Measurements from ENCODE around the gene KLHL24.
"Not testable (repeated sequence)": the region's sequence is repeated elsewhere in the genome, so short reads cannot be mapped to it uniquely, and the experiment has no call there.

Gene KLHL24

DNA sequence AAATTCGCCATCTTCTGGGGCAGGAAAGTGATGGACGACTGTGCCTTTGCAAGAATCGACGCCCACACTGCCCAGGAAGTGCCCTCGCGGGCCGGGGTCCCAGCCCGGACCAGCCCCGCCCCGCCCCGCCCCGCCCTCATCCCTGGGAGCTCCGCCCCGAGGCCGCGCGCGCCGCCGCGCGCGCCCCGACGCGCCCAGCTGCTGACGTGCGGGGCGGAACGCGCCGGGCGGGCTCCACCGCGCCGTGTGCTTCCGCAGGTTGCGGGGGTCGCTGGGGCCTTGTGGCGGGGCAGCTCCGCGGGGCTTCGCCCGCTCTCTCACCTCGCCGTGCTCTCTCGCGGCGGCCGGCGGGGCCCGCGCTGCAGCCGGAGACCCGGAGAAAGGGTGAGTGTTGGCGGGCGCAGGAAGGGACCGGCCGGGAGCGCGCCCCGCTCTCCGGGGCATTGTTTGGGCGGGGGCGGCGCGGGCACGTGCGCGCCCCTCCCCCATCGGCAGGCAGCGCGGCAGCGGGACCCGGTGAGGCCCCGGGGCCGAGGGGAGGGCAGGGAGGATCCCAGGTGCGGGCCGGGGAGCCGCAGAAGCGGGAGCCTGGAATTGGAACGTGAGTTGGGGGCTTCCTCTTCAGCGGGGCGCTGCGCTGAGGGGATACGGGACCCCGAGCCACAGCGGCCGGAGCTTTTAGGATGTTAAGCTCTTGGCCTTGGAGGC, 62.3 kb downstream of the KLHL24 start, which contains the start of gene YEATS2:
YEATS2 (plus strand) TSS at position 188 of the 708 bp plus-strand sequence. CDS start 17,366 bp downstream, outside the sequence.
- peak; percentile 65 to 70 for DNase-seq

DNA sequence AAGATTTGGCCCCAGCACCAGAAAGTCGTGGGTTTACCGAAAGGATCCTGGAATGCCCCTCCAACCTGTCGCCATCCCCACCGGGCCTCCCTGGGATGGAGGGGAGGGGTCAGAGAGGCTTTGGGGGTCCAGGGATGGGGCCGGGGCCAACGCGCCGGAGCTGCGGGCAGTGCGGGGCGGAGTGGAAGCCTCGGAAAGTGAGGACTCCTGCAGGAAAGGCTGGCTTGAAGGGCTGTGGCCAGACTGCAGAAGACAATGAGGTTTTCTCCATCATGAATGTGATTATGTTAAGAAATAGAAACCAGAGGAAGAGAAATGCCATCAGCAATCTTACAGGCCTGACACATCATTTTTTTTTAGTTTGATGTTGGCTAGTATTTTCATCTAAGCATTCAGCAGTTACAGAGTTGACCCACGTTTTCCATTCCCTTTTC, 62.9 kb downstream of the KLHL24 start:
- peak; percentile 11 to 28 for DNase-seq

DNA sequence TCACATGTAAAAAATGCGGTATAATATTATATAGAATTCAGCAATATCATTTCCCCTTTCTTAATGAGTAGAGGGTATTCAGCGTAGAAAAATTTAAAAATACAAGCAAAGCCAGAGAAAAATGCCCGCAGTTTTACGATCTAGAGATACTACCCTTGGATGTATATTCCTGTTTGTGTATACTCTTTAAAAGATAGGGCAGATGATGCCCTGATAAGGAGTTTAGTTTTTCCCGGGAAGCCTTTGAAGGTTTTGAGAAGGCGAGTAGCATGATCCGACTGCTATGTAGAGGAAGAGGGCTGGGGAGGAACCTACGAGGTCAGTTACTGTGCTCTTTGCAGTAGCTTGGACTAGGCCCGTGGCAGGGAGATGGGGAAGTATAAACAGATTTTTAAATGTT, 63.3 kb downstream of the KLHL24 start:
- DNase-seq: no peak

DNA sequence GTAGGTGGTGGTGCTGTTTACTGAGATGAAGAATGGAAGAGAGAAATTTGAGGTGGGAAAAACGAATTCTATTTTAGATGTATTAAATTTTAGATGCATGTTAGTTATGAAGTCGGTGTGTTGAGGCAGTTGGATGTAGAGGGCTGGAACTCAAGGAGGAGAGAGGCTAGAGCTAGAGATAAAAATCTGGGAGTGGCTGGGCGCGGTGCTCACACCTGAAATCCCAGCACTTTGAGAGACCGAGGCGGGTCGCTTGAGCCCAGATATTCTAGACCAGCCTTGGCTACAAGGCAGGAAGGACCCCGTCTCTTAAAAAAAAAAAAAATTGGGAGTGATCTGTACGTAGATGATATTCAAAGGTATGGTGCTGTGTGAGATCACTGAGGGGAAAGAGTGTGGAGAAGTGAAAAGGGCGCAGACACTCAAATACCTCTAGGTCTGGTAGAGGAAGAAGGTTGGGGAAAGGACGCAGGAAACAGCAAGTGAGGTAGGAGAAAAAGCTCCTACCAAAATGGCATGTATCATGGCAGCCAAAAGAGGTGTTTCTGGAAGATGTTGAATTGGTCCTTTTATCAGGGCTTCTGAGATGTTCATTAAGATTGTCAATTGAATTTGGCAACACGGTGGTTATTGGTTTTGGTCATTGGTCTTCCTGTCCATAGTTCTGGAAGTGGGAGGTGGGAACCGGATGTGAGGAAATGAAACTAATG, 64.0 kb downstream of the KLHL24 start:
- DNase-seq: no peak

DNA sequence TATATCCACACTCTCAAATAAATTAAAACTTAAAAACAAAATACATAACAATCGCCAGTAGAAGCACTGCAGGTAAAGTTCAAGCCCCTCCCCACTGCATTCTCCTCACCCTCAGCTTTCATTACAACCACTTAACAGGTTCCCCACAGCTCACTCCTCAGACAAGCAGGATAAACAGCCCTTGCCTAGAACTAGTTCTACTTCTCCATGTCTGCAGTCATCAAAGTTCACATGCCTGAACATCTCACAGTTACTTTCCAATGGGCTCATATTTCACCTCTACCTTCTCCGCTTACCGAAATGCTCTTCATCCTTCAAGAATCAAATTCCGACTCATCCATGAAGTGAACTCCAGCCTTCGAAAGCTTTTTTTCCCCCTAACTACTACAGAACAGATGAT, 66.3 kb downstream of the KLHL24 start:
- DNase-seq: no peak

DNA sequence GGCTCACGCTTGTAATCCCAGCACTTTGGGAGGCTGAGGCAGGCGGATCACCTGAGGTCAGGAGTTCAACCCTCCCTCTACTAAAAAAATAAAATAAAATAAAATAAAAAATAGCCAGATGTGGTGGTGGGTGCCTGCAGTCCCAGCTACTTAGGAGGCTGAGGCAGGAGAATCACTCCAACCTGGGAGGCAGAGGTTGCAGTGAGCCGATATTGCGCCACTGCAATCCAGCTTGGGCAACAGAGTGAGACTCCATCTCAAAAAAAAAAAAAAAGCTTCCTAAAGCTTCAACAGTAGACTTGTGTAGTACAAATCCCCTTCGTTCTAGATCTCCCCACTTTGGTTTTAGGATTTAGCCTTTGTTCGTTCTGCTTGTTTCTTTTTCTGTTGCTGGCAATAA, 68.5 kb downstream of the KLHL24 start:
- not testable (repeated sequence) for DNase-seq

DNA sequence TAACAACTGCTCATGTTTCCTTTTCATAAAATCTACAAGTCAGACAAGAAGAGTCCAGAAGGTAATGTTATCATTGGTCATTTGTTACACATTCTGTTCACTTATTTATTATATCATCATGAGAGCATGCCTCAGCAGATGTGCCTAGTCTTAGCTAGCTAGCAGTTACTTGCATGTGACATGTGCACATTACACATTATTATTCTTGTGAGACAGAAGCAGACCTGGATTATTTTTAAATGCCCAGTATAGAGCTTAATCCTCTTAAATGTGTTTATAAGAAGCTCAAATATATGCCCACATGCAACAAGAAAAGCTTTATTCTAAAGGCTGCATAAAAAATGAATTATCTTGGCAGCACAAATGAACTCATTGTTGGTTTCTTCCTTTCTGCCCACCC, 74.8 kb downstream of the KLHL24 start:
- DNase-seq: no peak

DNA sequence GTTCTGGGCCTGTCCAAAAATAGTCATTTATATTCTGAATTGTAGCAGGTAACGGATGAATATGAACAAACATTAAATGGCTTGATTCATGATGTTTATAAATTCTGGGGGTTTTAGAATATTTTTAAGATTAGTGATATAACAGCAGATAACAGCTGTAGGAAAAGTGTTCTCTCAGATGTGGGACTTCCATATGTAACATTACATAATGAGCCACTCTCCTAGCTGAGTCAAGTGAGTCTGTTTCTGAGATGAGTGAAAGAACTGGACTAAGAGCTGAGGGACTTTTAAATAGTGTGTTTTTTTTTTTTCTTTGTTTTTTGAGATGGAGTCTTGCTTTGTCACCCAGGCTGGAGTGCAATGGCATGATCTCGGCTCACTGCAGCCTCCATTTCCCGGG, 76.1 kb downstream of the KLHL24 start:
- no peak for DNase-seq

DNA sequence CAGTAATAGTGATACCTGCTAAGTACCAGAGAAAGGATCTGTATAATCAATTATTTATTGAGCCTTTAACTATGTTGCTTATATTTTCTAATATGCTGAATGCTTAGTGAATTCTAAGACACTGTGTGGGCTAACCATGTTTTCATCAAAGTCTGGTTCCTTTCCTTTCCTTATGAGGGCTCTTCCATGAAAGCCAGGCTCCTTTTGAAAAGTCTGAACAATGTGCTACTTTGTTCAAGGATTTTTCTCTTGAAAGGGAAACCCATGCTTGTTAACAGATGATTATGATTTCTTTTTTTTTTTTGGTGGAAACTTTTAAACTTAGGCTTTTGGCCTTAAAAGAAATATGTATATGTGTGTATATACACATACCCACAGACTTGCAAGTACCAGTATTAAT, 79.2 kb downstream of the KLHL24 start:
- DNase-seq: no peak

DNA sequence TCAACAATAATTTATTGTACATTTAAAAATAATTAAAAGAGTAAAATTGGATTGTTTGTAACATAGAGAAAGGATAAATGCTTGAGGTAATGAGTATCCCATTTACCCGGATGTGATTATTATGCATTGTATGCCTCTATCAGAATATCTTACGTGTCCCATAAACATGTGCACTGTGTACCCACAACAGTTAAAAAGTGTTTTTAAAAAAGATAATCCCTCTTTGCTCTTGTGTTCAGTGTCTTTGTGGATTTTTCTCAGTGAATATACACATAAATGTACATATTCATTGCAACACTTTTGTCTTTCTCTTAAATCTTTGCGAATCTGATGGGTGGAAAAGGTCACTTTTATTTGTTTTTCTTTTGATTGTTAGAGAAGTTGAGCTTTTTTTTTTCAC, 82.6 kb downstream of the KLHL24 start:
- no peak for DNase-seq

DNA sequence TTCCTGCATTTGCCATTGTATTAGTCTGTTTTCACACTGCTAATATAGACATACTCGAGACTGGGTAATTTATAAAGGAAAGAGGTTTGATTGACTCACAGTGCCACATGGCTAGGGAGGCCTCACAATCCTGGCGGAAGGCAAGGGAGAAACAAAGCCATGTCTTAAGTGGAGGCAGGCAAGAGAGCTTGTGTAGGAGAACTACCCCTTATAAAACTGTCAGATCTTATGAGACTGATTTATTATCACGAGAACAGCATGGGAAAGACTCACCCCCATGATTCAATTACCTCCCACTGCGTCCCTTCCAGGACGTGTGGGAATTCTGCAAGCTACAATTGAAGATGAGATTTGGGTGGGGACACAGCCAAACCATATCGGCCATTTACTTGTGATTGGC, 90.0 kb downstream of the KLHL24 start:
- no peak for DNase-seq

DNA sequence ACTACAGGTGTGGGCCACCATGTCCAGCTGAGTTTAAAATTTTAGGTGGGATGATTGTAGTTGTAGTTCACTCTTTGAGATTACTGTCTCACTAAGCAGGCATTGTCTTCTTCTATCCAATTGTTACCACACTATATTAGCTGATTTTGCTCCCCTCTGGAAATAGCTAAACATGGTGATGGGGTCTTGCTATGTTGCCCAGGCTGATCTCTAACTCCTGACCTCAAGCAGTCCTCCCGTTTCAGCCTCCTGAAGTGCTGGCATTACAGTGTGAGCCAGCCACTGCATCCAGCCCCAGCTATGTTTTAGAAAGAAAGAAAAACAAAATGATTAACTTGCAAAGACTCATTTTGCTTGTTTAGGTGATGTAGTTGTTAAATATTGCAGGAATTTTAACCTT, 92.8 kb downstream of the KLHL24 start:
- no peak for DNase-seq

DNA sequence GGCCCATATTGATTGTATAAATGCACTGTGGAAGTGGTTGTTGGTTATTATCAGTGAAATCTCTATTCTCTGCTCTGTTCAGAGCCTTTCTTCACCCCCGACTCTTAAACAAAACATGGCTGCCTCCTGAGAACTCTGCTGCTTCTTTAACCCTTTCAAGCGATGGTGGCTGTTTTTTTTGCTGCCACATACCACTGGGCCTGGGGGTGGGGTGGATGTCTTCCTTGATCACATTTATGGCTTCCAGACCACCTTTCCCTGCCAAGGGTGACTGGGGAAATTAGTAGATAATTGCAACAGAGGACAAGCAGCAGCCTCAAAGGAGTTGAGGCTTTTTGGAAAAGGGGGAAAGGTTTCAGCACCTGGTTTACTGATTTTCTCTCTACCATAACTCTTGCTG, 94.9 kb downstream of the KLHL24 start:
- no peak for DNase-seq

DNA sequence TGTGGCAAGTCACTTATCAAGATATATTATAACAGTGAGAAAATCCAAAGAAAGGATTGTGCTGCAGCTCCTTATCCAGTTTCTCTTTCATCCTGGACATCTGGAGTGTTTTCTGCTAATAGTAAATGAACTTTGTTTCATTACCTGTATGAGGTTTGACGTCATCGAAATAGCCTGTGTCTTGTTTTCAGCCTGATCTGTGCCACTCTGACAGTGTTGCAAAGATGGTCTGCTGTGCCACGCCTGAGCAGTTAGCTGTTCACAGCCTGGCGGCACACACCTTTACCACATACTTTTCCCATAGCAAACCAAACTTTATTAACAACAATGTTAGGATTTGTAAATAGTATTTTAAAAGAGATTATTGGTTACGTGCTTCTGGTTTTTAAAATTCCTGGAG, 96.2 kb downstream of the KLHL24 start:
- no peak for DNase-seq

DNA sequence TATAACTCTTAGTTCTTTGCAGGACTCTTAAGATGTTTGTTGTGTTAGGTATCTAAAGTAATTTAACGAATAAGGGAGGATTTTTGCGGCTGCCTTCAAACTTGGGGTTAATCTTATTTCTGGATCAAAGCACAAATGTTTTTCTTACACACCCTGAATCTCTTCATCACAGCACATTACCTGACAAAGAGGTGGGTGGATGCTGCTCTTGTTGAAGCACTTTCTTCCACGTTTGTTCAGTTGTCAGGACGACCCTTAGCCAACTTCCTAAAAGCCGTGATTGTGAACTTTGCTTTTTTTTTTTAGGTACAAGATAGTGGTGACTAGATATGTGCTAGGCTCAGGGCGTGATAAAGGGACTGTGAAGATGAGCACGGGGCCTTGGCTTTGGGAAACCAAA, 98.1 kb downstream of the KLHL24 start:
- no peak for DNase-seq

All from activated CD4-positive, alpha-beta T cell treated with anti-CD3 and anti-CD28 coated beads for 4 hours (primary cell).